ENCODE data around the gene OR6C2.
"Not testable (repeated sequence)": the region's sequence is repeated elsewhere in the genome, so short reads cannot be mapped to it uniquely, and the experiment has no call there.

OR6C2 gene

DNA sequence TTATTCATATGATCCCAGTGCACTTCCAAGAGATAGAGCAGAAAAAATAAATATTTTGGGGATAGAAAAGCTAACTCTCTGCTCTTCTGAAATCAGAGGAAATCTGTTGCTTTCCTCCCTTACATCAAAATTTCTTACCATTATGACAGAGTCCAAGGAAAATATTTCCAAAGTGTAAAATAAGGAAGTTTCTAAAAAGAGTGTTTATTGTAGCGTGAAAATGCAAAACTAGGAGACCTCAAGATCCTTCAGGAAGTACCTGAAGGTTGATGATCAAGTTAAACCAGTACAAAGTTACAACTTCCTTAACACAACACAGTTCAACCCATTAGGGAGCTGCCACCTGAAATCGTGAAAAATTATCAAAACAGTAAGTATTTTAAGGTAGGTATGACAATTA is at the start of gene OR6C2:
OR6C2 (plus strand) TSS at position 301 of the 400 bp plus-strand sequence. CDS start 8,138 bp downstream, outside the sequence.
- DNase-seq (ENCODE audit: low spot score), result no peak

DNA sequence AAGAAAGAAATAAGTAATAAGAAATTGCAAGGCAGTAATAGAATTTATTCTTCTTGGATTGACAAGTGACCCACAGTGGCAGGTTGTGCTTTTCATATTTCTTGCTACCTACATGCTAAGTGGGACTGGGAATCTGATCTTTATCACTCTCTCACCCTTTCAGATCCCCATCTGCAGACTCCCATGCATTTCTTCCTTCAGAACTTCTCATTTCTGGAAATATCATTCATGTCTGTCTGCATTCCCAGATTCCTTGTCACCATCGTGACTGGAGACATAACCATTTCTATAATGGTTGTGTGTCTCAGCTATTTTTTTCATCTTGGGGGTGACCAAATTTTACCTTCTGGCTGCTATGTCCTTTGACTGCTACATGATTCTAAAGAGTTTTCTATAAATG is 47.5 kb upstream of the OR6C2 start:
- no peak for DNase-seq (ENCODE audit: low spot score)

DNA sequence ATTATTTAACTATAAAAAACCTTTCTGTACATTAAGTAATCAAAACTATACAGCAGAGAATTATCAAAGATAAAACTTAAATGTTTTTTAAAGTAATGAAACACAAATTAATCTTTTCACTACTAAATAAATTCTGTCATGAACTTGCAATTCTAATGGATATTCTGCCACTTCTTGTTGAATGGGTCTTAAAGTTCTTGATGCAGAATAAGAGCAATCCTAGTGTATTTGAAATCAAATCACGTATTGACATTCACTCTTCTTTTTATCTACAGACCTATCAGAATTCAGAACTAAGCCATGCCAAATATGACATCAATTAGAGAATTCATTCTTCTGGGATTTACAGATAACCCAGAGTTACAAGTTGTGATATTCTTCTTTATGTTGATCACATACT is 43.6 kb upstream of the OR6C2 start, which contains the start of gene OR6C65:
OR6C65 (plus strand) TSS at position 301 of the 400 bp plus-strand sequence; CDS start at position 301, 0 bp downstream.
- no peak for DNase-seq (ENCODE audit: low spot score)

DNA sequence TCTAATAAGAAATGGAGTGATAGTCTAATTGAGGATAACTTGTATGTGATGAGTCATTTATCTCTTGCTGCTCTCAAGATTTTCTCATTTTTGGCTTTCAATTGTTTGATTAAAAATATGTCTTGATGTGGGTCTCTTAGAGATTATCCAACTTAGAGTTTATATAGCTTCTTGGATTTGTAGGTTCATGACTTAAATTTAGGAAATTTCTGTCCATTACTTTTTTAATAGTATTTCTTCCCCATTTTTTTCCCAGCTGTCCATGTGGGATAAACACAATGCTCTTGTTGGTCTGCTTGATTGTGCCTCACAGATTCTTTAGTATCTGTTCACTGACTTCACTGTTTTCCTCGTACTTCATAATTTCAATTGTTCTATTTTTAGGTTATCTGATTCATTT is 36.0 kb upstream of the OR6C2 start:
- no peak for DNase-seq (ENCODE audit: low spot score)

DNA sequence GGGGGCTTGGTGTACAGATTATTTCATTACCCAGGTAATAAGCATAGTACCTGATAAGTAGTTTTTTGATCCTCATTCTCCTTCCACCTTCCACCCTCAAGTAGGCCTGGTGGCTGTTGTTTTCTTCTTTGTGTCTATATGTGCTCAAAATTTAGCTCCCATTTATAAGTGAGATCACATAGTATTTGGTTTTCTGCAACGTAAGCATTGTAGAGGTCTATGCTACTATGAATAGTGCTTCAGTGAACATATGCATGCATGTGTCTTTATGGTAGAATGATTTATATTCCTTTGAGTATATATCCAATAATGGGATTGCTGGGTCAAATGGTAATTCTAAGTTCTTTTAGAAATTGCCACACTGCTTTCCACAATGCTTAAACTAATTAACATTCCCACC is 34.7 kb upstream of the OR6C2 start:
- not testable (repeated sequence) for DNase-seq (ENCODE audit: low spot score)

DNA sequence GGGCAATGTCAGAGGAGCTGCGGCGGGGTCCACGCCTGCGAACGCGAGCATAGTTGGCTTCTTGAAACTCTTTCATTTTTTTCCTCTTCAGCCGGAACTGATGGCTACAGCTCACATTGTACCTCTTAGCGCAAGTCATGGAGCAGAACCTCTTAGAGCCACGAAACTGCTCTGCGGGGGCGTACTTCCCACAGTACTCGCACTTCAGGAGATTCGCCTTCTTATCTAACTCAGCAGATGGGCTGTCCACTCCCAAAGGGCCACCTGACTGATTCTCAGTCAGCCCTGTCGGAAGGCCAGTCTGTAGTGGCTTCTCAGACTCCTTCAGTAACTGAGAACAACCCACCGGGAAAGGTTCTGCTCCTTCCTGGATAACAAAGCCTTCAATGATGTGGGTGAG is 31.7 kb upstream of the OR6C2 start:
- not testable (repeated sequence) for DNase-seq (ENCODE audit: low spot score)

DNA sequence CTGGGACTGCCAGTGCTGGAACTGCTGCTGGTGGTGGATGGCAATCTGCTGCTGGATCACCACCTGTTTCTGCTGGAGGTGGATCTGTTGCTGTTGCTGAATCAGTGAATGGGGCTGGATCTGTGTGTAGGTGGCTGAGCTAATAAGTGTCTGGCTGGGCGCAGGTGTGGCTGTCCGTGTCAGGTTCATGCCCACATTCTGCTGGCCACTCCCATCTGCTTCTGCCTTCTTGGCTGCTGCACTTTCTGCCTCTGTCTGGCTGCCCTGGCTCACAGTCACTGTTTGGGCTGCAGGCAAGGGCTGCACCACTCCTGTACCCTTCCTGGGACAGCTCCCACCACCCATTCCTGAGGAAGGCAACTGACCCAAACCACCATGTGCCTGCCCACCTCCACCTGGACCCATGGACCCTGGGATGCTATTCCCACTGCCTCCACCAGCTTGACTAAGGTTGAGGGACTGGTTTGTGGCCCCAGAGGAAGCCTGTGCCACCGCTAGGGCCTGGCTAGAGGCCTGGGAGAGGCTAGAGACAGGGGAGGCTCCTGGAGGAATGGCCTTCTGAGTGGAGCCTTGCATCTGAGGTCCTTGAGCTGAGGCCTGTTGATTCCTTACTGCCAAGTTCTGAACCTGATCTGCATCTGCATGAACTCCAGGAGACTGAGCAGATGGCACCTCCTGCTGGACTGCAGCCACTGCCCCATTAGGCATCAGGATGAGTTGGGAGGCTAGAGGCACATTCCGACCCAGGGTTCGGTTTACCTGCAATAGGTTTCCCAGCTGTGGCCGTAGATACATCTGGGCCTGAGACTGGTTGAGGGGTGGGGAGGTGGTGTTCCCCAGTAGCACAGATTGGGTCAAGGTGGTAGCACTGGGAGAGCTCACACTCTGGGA is 30.1 kb upstream of the OR6C2 start:
- DNase-seq (ENCODE audit: low spot score), result not testable (repeated sequence)

DNA sequence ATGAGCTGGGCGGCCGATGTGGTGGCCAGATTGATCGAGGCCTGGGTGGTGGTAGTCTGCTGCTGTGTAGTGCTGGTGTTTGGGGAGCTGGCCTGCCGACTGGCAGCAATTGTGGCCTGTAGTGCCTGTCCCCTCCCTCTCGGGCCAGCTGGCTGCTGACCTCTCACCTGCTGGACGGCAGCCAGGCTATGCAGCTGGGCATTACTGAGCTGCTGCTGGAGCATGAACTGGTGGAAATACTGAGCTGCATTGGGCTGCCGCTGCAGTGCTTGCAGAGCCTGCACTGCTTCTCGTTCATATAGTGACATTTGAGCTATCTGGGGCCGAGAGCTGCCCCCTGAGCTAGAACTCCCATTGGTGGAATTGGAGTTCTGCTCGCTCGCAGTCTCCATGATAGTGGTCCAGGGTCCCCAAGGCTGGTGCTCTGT is 29.5 kb upstream of the OR6C2 start:
- DNase-seq (ENCODE audit: low spot score), result not testable (repeated sequence)

DNA sequence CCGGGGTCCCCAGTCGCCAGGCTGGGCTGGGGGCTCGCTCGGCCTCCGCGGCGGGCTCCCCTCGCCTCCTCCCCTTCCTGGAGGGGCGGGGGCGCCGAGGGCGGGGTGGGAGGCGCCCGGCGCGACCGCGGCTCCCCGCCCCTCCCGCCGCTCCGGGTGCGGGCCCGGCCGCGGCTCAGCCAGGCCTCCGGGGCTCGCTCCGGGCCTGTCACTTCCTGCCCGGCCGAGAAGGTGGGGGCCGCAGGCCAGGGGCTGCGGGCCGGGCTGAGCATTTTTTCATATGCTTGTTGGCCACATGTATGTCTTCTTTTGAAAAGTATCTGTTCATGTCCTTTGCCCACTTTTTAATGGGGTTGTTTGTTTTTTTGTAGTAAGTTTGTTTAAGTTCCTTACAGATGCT is 29.0 kb upstream of the OR6C2 start:
- DNase-seq (ENCODE audit: low spot score), result not testable (repeated sequence)

DNA sequence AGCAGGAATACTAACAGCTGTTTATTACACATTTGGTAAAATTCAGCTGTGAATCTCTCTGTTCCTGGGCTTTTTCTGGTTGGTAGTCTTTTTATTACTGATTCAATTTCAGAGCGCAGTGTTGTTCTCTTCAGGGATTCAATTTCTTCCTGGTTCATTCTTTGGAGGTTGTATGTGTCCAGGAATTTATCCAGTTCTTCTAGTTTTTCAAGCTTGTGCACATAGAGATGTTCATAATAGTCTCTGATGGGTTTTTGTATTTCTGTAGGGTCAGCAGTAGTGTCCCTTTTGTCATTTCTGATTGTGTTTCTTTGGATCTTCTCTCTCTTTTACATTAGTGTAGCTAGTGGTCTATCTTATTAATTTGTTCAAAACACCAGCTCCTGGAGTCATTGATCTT is 26.9 kb upstream of the OR6C2 start:
- DNase-seq (ENCODE audit: low spot score), result no peak

DNA sequence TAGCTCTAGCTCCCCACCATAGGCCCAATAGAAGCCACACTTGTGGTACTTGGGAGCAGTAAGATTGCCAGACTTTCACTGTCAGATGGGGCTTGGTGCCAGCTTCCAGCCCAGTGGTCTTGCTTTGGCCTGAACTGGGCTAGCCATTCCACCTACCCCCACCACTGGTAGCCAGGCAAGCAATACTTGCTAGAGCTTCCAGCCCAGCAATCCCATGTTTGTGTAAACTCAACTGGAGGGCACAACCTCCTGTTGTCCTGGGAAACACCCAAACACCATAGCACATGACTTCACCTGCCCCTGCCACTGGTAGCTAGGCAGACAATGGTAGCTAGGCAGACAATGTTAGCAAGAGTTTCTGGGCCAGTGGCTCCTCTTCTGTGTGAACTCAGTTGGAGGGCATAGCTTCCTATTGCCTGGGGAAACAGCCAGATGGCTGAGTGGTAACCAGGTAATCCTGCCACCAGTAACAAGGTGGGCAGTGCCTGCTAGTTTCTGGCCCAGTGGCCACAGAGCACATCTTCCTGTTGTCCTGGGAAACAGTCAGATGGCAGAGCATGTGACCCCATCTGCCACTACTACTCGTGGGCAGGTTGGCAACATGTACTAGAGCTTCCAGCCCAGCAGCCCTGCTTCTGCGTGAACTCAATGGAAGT is 23.4 kb upstream of the OR6C2 start:
- no peak for DNase-seq (ENCODE audit: low spot score)

DNA sequence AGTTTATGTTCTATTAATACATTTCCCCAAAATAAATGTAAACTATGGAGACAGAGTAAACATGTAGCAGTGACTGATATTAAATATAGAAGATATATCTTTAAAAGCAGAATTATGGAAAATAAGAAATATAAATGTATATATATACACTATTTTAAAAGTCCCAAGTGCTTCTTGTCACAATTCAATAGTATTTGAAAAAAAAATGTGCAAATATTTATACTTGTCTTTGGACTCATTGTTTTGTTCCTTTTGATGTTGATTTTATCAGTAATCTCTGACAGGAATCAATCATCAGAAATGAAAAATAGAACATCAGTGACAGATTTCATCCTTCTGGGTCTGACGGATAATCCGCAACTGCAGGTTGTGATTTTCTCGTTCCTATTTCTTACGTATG is 17.9 kb upstream of the OR6C2 start, which contains the start of gene OR6C76:
OR6C76 (plus strand) TSS at position 301 of the 400 bp plus-strand sequence; CDS start at position 301, 0 bp downstream.
- DNase-seq (ENCODE audit: low spot score), result no peak

DNA sequence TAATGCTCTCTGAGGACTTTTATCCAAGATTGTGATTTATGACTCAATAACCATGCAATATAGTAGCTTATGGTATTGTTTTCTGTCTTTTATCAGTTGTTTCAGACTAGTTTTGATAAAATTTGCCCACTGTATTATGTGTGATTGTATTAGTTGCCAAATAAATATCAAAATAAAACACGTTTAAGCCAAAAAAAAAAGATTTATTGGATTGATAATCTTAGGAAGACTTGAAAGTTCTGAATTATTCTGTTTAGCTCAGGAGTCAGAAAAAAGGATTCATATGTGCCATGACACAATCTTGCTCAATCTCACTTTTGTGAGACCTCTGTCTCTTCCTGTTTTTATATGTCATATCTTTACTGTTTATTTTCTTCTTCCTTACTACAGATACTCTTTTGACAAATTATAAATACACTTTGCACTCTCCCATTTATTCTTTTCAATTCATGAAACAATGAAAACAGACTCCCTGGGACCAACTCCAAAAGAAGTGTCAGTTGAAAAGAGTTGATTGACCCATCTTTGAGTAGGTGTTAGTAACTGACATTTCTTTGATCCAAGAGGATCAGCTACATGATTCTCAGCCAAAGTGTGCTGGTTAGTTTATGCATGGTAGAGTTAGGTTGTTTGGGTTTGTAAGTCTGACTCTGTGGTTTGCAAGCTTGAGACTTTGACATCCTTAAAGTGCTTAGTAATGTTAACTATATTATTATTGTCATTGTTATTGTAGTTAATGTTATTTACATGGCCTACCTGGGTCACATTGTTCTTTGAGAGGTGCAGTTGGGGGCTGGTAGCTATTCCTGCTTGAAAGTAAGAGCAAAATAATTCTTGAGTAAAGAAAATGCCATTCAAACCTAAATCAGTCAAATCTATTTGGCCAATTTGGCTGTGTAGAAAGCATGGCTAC is 15.3 kb upstream of the OR6C2 start:
- DNase-seq (ENCODE audit: low spot score), result no peak

DNA sequence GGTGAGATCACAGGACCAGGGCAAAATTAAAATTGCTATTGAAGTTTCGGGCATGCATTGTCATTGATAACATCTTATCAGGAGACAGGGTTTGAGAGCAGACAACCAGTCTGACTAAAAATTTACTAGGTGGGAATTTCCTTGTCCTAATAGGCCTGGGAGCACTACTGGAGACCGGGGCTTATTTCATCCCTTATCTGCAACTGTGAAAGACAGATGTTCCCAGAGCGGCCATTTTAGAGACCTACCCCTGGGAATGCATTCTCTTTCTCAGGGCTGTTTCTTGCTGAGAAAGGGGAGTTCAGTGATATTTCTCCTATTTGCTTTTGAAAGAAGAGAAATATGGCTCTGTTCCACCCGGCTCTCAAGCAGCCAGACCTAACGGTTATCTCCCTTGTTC is 2.6 kb upstream of the OR6C2 start:
- not testable (repeated sequence) for DNase-seq (ENCODE audit: low spot score)

DNA sequence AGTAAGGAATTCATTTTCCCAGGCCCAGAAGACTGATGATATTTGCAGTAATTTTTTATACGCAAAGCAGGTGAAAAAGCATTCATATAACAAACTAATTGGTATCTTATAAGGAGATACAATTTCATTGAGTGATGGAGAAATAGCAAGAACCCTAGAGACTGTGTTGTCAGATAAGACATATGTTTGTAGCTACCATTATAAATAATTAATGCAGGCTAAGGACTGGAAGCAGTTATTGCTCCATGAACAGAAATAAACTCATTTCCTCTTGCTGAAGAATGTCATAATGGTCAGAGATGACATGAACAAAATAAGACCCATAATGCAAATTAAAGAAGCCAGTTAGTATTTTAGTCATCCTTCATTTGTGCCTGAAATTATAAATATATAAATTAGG is 1.5 kb downstream of the OR6C2 start:
- no peak for DNase-seq (ENCODE audit: low spot score)

DNA sequence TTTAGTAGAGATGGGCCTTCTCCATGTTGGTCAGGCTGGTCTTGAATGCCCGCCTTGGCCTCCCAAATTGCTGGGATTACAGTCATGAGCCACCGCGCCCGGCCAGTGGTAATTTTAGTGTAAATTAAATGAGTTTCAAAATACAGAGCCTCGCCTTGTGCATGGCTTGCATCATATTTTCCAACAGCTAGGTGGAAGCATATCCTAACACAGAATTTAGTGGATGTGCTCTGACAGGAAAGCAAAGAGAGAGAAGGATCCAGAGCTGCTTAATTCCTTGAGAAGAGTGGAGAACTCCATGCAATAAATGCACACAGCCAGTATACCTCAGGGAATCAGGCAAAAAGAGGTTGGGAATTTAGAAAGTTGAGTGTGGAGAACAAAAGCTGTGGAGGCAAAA is 2.5 kb downstream of the OR6C2 start:
- no peak for DNase-seq (ENCODE audit: low spot score)

DNA sequence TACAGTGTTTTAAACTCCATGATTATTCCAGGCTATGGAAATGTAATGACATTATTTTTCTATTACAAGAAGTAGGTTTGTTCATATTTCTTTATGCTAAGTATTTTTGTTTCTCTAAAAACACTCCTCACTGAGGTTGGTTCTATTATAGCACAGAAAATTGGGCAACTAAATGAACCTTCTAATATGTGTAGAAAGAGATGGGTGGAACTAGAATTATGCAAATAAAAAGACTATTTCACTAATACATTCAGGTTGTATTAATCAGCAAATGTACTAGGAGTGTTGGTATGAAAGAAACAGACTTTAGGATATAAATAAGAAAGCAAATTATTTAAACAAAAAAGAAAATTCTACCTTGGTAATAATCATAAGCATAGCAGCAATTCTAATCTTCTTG is 4.9 kb downstream of the OR6C2 start:
- DNase-seq (ENCODE audit: low spot score), result no peak

DNA sequence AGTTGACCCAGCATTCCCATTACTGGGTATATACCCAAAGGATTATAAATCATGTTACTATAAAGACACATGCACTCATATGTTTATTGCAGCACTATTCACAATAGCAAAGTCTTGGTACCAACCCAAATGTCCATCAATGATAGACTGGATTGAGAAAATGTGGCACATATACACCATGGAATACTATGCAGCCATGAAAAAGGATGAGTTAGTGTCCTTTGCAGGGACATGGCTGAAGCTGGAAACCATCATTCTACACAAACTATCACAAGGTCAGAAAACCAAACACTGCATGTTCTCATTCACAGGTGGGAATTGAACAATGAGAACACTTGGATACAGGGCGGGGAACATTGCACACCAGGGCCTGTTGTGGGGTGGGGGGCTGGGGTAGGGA is 21.1 kb downstream of the OR6C2 start:
- DNase-seq (ENCODE audit: low spot score), result not testable (repeated sequence)

DNA sequence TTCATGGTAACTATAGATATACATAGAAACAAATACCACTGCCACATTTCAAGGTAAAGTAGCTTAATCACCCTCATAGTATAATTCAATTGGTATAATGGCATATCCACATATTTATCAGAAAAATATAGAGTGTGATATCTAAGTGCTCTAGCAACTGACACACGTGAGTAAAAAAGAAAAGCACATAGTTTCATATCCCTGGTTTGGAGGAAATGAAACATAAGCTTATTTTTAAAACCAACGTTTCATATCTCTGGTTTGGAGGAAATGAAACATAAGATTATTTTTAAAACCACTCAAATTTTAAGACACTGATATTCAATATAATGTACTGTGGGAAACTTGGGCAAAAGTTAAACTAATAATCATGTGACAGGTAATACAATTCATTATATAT is 24.0 kb downstream of the OR6C2 start:
- no peak for DNase-seq (ENCODE audit: low spot score)

DNA sequence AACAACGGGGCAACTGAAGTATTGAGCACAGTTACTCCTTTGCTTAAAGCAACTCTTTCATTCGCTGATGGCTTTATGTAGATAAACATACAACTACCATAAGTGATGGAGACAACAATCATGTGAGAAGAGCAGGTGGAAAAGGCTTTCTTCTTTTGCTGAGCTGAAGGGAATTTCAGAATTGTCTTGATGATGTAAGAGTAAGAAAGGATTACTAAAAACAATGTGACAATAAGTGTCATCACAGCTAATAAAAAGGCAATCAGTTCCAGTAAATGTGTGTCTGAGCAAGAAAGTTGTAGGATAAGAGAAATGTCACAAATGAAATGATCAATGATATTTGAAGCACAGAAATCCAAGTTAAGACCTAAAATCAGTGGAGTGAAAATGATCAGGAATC is 25.4 kb downstream of the OR6C2 start:
- no peak for DNase-seq (ENCODE audit: low spot score)

DNA sequence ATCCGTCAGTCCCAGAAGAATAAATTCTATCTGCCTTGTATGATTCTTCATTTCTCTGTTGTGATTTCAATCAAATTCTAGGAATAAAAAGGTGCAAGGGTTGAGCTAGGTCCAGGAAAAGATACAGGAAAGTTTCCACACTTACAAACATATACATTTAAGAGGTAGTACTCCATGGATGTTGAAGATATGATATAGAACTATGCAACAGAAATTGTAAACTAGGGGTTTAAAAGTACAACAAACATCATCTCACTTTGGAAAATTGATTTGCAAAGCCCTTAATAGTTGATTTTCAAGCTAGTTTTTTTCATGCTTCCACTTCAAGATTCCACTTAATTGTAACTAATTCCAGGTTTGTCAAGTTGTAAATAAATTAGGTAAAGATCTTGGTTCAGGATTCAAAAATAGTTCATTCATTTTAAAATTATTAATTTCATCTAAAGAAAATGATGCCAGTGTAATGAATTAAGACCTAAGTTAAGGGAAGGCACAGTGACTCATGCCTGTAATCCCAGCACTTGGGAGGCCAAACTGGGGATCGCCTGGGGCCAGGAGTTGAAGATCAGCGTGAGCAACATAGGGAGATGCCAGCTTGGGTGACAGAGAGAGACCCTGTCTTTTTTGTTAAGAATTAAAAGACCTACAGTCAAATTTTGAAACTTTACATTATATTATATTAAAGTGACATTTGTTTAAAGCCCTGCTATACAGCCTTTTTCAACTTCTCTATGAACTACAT is 26.4 kb downstream of the OR6C2 start, which contains the start of gene OR6C70:
OR6C70 (minus strand) TSS at position 51 of the 742 bp plus-strand sequence; CDS start at position 51, 0 bp downstream.
- no peak for DNase-seq (ENCODE audit: low spot score)

All from hematopoietic multipotent progenitor cell treated with erythropoietin and hydrocortisone succinate and interleukin-3 and kit ligand, for 17 days (in vitro differentiated cells).